Fibroblast of mammary gland (primary cell): ENCODE data around the gene RUNDC3A.

Experiments used
- DNase-seq: peaks from one replicate; pipeline ENCODE4 v3.0.0-alpha.2; 2010; ENCODE audit warnings: low read depth
- H3K4me3 ChIP-seq: 2 replicates; pipeline ENCODE4 v1.5.1; 2011; ENCODE audit warnings: low read depth, mild to moderate bottlenecking, low read length, moderate library complexity; ENCODE audit not compliant: control insufficient read depth
- TF ChIP-seq, protein P1 (sequence below): conservative IDR thresholded peaks from 2 replicates; pipeline ENCODE4 v1.5.1; 2011; ENCODE audit warnings: low read depth, low read length, inconsistent platforms; ENCODE audit not compliant: control insufficient read depth, insufficient read depth

The RUNDC3A gene

DNA sequence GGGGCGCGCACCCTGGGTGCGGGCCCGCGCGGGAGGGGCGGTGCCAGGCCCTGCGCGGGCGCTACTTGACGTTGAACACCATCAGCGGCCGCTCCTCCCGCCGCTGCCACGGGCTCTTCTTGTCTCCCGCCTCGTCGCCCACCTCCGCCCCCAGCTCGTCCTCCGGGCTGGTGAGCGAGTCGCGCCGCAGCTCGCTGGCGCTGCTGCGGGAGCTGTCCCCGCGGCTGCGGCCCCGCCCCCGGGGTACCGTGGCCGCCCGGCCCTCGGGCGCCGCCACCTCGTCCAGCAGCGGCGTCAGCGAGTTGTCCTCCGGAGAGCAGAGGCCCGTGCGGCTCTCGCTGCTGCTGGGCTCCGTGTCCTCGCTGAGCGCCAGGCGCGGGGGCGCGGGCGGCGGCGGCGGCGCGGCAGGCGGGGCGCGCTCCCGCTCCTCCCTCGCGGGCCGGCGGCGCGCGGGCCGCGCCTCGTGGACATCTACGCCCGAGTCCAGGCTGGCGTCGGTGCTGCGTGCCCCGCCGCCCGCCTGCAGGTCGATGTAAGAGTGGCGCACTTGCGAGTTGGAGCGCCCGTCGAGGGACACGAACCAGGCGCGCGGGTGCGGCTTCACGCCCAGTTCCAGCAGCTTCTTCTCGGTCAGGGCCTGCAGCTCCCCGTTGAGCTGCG lies 45.4 kb downstream of the RUNDC3A start:
- TF ChIP-seq, protein P1, sequence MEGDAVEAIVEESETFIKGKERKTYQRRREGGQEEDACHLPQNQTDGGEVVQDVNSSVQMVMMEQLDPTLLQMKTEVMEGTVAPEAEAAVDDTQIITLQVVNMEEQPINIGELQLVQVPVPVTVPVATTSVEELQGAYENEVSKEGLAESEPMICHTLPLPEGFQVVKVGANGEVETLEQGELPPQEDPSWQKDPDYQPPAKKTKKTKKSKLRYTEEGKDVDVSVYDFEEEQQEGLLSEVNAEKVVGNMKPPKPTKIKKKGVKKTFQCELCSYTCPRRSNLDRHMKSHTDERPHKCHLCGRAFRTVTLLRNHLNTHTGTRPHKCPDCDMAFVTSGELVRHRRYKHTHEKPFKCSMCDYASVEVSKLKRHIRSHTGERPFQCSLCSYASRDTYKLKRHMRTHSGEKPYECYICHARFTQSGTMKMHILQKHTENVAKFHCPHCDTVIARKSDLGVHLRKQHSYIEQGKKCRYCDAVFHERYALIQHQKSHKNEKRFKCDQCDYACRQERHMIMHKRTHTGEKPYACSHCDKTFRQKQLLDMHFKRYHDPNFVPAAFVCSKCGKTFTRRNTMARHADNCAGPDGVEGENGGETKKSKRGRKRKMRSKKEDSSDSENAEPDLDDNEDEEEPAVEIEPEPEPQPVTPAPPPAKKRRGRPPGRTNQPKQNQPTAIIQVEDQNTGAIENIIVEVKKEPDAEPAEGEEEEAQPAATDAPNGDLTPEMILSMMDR, result no peak
- H3K4me3 ChIP-seq, result no peak overlapping the region
- peak; percentile 2 for DNase-seq

DNA sequence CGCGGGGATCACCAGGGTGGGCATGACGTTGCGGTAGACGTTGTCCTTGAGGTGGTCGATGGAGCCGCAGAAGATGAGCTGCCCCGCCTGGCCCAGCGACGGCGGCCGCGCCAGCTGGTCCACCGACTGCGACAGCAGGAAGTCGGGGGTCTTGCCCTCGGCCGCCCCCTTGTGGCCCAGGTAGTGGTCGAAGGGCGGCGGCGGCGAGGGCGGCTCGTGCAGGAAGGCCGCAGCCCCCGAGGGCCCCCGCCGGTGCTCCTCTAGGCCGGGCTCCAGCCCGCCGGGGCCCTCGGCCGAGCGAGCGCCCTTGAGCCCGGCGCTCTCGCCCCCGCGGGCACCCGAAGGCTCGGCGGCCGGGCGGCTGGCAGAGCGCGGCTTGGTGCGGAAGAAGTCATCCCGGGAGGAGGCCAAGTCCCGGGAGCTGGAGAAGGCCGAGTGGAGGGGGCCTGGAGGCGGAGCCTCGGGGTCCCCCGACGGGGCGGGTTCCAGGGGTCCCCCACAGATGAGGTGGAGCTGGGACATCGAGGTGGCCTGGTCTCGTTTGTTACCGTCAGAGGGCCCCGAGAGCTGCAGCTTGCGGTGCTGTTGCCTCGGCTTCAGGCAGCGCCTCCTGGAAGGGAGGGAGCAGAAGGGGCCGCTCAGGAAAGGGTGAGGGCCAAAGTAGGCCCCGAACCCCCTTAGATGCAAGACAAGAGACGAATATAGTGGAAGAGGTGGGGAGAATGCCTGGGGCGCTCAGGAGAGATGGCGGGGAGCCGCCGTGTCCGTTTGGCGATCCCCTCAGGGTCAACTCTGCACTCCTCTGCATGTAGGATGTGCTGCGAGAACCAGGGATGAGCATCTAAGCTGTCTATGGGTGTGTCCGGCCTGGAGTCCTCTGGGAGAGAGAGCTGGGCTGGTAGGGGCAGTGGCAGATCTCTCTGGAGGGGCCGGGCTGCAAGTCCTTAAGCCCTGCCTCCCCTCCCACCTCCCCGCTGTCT lies 46.5 kb downstream of the RUNDC3A start:
- DNase-seq, result no peak
- H3K4me3 ChIP-seq, result no peak overlapping the region
- TF ChIP-seq, protein P1, result no peak

DNA sequence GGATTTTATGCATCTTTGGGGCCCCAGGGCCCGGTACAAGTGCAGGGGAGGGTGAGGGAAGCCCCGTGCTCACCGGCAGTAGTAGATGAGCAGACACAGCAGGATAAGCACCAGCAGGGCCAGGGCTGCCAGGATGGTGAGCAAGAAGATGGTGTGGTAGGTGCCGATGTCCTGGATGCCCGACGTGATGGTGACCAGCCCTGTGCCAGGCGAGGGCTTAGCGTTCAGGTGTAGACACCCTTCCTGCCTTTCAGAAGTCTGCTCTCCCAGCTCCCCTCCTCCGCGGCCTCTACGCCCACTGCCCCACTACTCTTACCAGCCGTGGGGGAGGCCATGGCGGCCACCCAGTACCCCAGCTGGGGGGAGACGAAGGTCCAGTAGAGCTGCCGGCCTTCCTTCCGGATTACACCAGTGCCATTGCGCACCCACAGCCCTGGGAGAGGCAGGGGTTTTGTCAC lies 47.3 kb downstream of the RUNDC3A start:
- no peak for DNase-seq
- TF ChIP-seq, protein P1, result no peak
- no peak overlapping the region for H3K4me3 ChIP-seq

DNA sequence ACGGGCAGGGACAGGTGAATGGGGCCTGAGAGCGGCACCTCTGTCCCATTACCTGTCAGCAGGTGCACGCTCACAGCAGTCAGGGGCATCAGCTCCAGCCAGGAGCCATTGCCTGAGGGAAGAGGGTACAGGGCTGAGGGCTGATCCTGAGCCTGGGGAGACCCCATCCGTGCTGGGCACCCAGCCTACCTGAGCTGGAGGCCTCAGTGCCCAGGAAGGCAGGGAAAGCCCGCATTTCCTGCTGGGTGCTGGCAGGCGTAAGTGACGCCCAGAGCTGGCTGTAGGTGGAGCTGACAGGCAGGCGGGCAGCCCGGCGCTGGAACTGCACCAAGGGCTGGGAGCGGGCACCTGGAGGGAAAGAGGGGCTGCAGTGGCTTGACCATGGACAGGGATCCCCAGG lies 47.8 kb downstream of the RUNDC3A start:
- TF ChIP-seq, protein P1, result no peak
- no peak for DNase-seq
- no peak overlapping the region for H3K4me3 ChIP-seq

DNA sequence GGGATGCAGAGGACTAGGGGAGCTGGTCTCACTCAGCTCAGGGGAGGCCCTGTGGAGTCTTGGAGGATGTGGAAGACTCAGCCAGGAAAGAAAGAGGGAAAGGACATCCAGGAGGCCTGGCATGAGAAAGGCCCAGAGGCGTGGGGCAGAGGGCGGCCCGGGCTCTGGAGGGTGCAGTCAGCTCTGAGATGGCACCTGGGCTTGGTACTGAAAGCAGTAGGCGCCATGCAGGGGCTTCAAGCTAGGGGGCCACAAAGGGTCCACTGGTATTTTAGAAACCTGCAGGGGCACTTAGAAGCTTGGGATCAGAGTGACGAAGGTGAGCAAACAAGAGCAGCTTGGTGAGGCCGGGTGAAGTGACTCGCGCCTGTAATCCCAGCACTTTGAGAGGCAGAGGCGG lies 49.7 kb downstream of the RUNDC3A start:
- TF ChIP-seq, protein P1, result no peak
- no peak overlapping the region for H3K4me3 ChIP-seq
- no peak for DNase-seq

DNA sequence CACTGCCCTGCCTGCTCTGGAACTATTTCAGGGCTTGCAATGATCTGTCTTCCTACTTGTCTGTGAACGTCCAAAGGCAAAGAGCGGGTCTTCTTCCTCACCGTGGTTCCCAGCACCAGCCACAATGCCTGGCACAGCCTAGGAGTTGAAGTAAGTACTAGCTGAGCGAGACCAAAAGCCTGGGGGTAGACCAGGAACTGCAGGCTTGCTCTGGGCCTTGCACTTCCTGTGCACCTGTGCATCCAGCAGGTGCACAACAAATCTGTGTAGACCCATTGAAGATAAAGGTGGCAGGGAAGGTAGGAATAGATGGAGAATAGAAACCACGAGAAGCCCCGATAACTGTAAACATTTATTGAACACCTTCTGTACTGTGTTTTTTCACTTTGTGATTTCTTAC lies 50.6 kb downstream of the RUNDC3A start:
- H3K4me3 ChIP-seq, result no peak overlapping the region
- no peak for DNase-seq
- TF ChIP-seq, protein P1, result no peak
